Transverse colon (tissue), 4 donors: ENCODE measurements around the gene WBP1L. TPM values are rescaled to one million over a fixed set of nuclear protein-coding genes. Genes with fewer than 3 reads are reported as not detected.

Experiments
- DNase-seq: peaks from one replicate; pipeline ENCODE4 v3.0.0-alpha.2; 2019
- H3K27ac ChIP-seq, 4 donors: fragments of 200-600 bp; sonication (generic); 2 replicates each; pipeline ENCODE4 v1.5.1; 2016 to 2018; ENCODE audit warnings: inconsistent platforms in 4 of 4
- H3K27me3 ChIP-seq: fragments of 200-600 bp; sonication (generic); 2 replicates; pipeline ENCODE4 v1.5.1; 2017; ENCODE audit warnings: inconsistent platforms
- H3K36me3 ChIP-seq, 4 donors: fragments of 200-600 bp; sonication (generic); 2 replicates each; pipeline ENCODE4 v1.5.1; 2017 to 2019; ENCODE audit warnings: inconsistent platforms in 4 of 4
- H3K4me1 ChIP-seq, 4 donors: fragments of 200-600 bp; sonication (generic); 2 replicates each; pipeline ENCODE4 v1.5.1; 2017 to 2020; ENCODE audit warnings: inconsistent platforms in 4 of 4
- H3K4me3 ChIP-seq, 4 donors: fragments of 200-600 bp; sonication (generic); 1 replicate in 1 of 4; 2 replicates in 3 of 4; pipeline versions ENCODE4 v1.5.1 to v1.6.1; 2017 to 2019; ENCODE audit warnings: inconsistent platforms in 4 of 4
- H3K9me3 ChIP-seq, 2 donors: fragments of 200-600 bp; sonication (generic); 2 replicates each; pipeline ENCODE4 v1.5.1; 2017 to 2019; ENCODE audit warnings: inconsistent platforms in 2 of 2
- CTCF ChIP-seq, 5 experiments: fragments of 200-600 bp in 3 of 5; fragments of 450-650 bp in 2 of 5; sonication (generic) in 3 of 5; IDR thresholded peaks; 1 replicate in 2 of 5; 2 replicates in 3 of 5; pipeline ENCODE4 v1.5.1; 2016 to 2017; ENCODE audit warnings: antibody characterized with exemption in 5 of 5, inconsistent platforms in 3 of 5, mild to moderate bottlenecking in 2 of 5, moderate library complexity in 1 of 5
- EP300 ChIP-seq: sonication (generic); formaldehyde crosslinking; IDR thresholded peaks from one replicate; pipeline ENCODE4 v1.6.1; 2017; ENCODE audit warnings: antibody characterized with exemption, low read depth
- POLR2A ChIP-seq: fragments of 450-650 bp; IDR thresholded peaks from one replicate; pipeline ENCODE4 v1.6.1; 2016; ENCODE audit warnings: antibody characterized with exemption, mild to moderate bottlenecking, moderate library complexity
- POLR2AphosphoS5 ChIP-seq, 3 donors: sonication (generic); formaldehyde crosslinking; IDR thresholded peaks; one replicate each; pipeline ENCODE4 v1.6.1; 2016; ENCODE audit warnings: antibody characterized with exemption in 3 of 3
- WGBS, 2 donors: methylation state at CpG; one replicate each; pipeline ENCODE4 v1.1.5; 2018; ENCODE audit warnings: low coverage in 1 of 2; 5-methylcytosine and 5-hydroxymethylcytosine counted together
- in situ Hi-C, 4 donors: fragments of 200-750 bp; cut with MboI; loops; one replicate each; pipeline versions ENCODE4 v1.15.0 to v1.15.1; 2017; ENCODE audit warnings: low sequenced_read_pairs in 3 of 4, low pct_ligation_motif_present in 1 of 4, low pct_unique_long_range_greater_than_20kb in 1 of 4
- intact Hi-C: fragments of 100-400 bp; cut with DNase I; formaldehyde crosslinking; loops from one replicate; pipeline ENCODE4 v1.15.1; 2023; ENCODE audit warnings: low total_unique reads
- total RNA-seq, 4 donors: library from RNA; depleted of rRNA; stranded (reverse); fragments of >200 nt; gene quantifications; one replicate each; pipeline ENCODE4 v1.1.0, GENCODE V29; 2016

WBP1L gene
- total RNA-seq, 4 donors from 2014 or later, result 68.9 to 168 (median 129) TPM

- 62 to 81% methylated on average over 5 to 17 of the region's 18 CpGs for WGBS, 2 donors
- Histone ChIP-seq H3K4me3 (no peak overlapping the region), H3K27me3 (no peaks in the 10 kb centered on the region), H3K4me1 (peaks cover 16 to 69% (median 40%) of the 10 kb centered on the region in 4 donors), H3K27ac (peak overlapping the region; percentile 80 to 89 (median 84)), H3K9me3 (no peaks in the 10 kb centered on the region), H3K36me3 (no peaks in the 10 kb centered on the region)
- intact Hi-C loops, result no loop called here
- in situ Hi-C loops, result no loop called here
- peak; percentile 44 for DNase-seq
- TF ChIP-seq EP300, result peak; percentile 94
- TF ChIP-seq CTCF (IDR thresholded peaks at IDR 0.05), result no peak
- TF ChIP-seq POLR2AphosphoS5 (IDR thresholded peaks at IDR 0.05), result peak in 2 of 3 donors; percentile 43 to 78
These were observed 39.2 kb downstream of the WBP1L start for GRCh38 chr10:102782673-102783551.

- Histone ChIP-seq H3K36me3 (no peaks in the 10 kb centered on the region), H3K9me3 (no peaks in the 10 kb centered on the region), H3K4me1 (peaks cover 13 to 64% (median 39%) of the 10 kb centered on the region in 4 donors), H3K27ac (peak overlapping the region; percentile 80 to 89 (median 84)), H3K27me3 (no peaks in the 10 kb centered on the region), H3K4me3 (no peak overlapping the region)
- intact Hi-C loops (no loop called here), in situ Hi-C loops (no loop called here)
- no peak for DNase-seq
- WGBS, 2 donors, result 82% methylated on average over 1 of the region's 1 CpG; no CpG with 5 or more reads in 1 of the 2 donors
- TF ChIP-seq POLR2A, result no peak
- TF ChIP-seq POLR2AphosphoS5 (IDR thresholded peaks at IDR 0.05), result no peak
- TF ChIP-seq EP300, result no peak
- TF ChIP-seq CTCF (IDR thresholded peaks at IDR 0.05), result no peak
These were observed 39.8 kb downstream of the WBP1L start for GRCh38 chr10:102783568-102783967.

DNA sequence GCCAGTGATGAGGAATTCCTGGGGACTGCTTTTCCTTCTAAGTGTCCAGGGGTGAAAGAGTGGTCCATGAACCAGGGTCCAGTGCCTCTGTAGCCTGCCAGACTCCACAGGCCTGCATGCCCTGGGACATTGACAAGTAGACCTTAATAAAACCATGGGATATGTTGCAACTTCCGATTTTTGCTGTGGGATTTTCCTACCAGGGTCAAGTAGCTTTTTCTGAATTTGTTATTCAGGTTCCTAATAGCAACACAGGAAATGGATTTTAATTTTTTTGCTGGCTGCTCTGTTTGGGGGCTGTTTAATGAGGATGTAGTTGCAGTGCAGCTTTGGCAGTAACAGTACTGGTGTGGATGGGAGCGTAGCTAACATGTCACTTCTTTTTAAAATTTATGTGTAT is 42.1 kb downstream of the WBP1L start:
- no peaks in the 10 kb centered on the region for H3K27me3 ChIP-seq
- peaks cover 10 to 54% (median 36%) of the 10 kb centered on the region in 4 donors for H3K4me1 ChIP-seq
- intact Hi-C loops, result no loop called here
- 57 to 69% methylated on average over 1 to 2 of the region's 2 CpGs for whole genome bisulfite sequencing, 2 donors
- in situ Hi-C loops, result no loop called here
- DNase-seq, result no peak
- TF ChIP-seq POLR2AphosphoS5 (IDR thresholded peaks at IDR 0.05), result peak in 1 of 3 donors; percentile 18
- TF ChIP-seq CTCF (IDR thresholded peaks at IDR 0.05), result no peak
- TF ChIP-seq POLR2A, result peak; percentile 17
- H3K4me3 ChIP-seq, result no peak overlapping the region
- no peaks in the 10 kb centered on the region for H3K9me3 ChIP-seq
- H3K36me3 ChIP-seq, result no peaks in the 10 kb centered on the region
- H3K27ac ChIP-seq, result peak overlapping the region; percentile 42 to 89 (median 74)

DNA sequence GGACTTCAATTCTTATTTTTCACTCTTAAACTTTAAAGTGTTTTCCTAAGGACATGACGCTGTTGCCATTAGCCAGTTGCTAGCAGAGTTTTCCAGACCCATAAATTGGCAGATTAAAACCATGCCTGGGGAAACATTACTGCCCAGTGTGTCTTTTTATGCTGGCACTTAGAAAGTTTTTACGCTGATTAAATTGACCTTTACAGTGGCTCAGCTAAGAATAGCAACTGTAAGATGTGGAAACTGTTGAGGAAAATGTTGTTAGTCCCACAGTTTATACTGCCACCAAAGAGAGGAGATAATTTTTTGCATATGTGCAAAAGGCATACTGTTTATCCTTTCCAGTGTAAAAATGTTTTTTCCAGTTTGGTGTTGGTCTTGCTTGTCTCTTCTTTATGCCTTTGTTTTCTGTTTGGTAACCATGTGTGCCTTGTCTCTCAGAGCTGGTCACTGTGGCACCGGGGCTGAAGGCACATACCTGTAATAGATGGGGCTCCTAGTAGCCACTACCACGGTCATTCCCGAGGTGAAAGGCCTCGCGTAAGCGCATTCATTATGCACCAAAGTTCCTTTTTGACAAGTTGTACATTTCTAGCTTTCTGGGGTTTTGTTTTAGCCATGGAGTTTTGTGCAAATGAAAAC is 48.1 kb downstream of the WBP1L start:
- no peaks in the 10 kb centered on the region for H3K36me3 ChIP-seq
- no peaks in the 10 kb centered on the region for H3K27me3 ChIP-seq
- intact Hi-C loops, result no loop called here
- no peak overlapping the region for H3K4me3 ChIP-seq
- peak overlapping the region; percentile 1 to 57 (median 28) for H3K27ac ChIP-seq
- 83 to 87% methylated on average over 7 to 8 of the region's 8 CpGs for WGBS, 2 donors
- no peaks in the 10 kb centered on the region for H3K9me3 ChIP-seq
- TF ChIP-seq POLR2AphosphoS5 (IDR thresholded peaks at IDR 0.05), result no peak
- H3K4me1 ChIP-seq, result peaks cover 15 to 52% (median 19%) of the 10 kb centered on the region in 4 donors
- no peak for DNase-seq
- in situ Hi-C loops, result no loop called here
